Skeletal muscle tissue (tissue), 4 donors: ENCODE data around the gene TRRAP. TPM values are rescaled to one million over a fixed set of nuclear protein-coding genes. Genes with fewer than 3 reads are reported as not detected.

Experiments
- H3K27ac ChIP-seq: one replicate; pipeline ENCODE4 v1.7.0; 2013; ENCODE audit warnings: mild to moderate bottlenecking, low read depth, low read length, inconsistent platforms
- H3K27me3 ChIP-seq, 3 donors: one replicate each; pipeline ENCODE4 v1.7.0; 2013; ENCODE audit warnings: low read length in 3 of 3; ENCODE audit not compliant: control insufficient read depth in 3 of 3, insufficient read depth in 3 of 3
- H3K36me3 ChIP-seq, 3 donors: one replicate each; pipeline ENCODE4 v1.7.0; 2013; ENCODE audit warnings: low read length in 3 of 3; ENCODE audit not compliant: control insufficient read depth in 3 of 3, insufficient read depth in 3 of 3
- H3K4me1 ChIP-seq, 3 donors: one replicate each; pipeline ENCODE4 v1.7.0; 2013; ENCODE audit warnings: low read length in 3 of 3, mild to moderate bottlenecking in 3 of 3; ENCODE audit not compliant: control insufficient read depth in 3 of 3, insufficient read depth in 3 of 3
- H3K4me3 ChIP-seq, 3 donors: one replicate each; pipeline ENCODE4 v1.7.0; 2013; ENCODE audit warnings: low read length in 3 of 3
- H3K9ac ChIP-seq, 3 donors: one replicate each; pipeline ENCODE4 v1.7.0; 2013; ENCODE audit warnings: low read length in 3 of 3, mild to moderate bottlenecking in 3 of 3, moderate library complexity in 2 of 3, low read depth in 1 of 3
- H3K9me3 ChIP-seq, 3 donors: one replicate each; pipeline ENCODE4 v1.7.0; 2013; ENCODE audit warnings: low read length in 3 of 3; ENCODE audit not compliant: control insufficient read depth in 3 of 3
- total RNA-seq: library from RNA; depleted of rRNA; stranded (reverse); fragments of >200 nt; gene quantifications from one replicate; pipeline ENCODE4 v1.2.3, GENCODE V29; 2014
- donor health status: Osteomylitis.

Gene TRRAP
- total RNA-seq, 1 donor from 2014 or later, result 20.4 TPM

DNA sequence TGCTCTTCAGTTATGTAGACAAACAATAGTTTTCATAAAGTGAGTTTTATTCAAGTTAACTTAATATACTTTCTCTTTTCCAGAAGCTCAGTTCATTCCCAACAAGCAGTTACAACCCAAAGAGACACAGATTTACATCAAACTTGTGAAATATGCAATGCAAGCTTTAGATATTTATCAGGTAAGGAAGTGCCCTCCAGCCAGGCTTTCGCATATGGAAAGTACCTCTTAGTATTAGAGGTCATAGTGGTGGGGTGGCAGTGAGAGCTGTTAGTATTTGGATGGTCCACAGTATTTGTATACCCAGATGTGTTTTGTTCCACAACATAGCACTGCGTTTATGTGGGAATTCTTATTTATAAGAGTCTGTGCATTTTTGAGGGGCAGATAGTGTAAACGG is 32.1 kb downstream of the TRRAP start:
- H3K9ac ChIP-seq, result no peak overlapping the region

DNA sequence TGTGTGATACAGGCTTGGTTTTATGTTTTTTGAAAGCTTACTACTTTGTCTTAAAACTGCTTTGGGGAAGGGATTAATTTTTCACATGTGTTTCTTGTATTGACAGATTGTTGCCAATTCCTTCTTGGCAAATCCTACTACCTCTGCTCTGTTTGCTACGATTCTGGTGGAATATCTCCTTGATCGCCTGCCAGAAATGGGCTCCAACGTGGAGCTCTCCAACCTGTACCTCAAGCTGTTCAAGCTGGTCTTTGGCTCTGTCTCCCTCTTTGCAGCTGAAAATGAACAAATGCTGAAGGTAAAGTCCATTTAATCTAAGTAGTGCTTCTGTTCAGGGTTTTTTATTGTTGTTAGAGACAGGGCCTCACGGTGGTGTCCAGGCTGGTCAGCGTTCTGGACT is 33.6 kb downstream of the TRRAP start:
- Histone ChIP-seq H3K27me3 (no peaks in the 10 kb centered on the region), H3K4me1 (peaks cover 0 to 2% (median 0%) of the 10 kb centered on the region in 3 donors), H3K9ac (no peak overlapping the region), H3K4me3 (no peak overlapping the region), H3K36me3 (peaks cover 50 to 73% (median 64%) of the 10 kb centered on the region in 3 donors), H3K27ac (no peak overlapping the region), H3K9me3 (no peaks in the 10 kb centered on the region)

More for the DNA sequence above, 32.1 kb downstream of the TRRAP start:
- Histone ChIP-seq H3K27ac (no peak overlapping the region), H3K4me3 (no peak overlapping the region), H3K27me3 (no peaks in the 10 kb centered on the region), H3K4me1 (peaks cover 0 to 2% (median 0%) of the 10 kb centered on the region in 3 donors), H3K36me3 (peaks cover 44 to 67% (median 60%) of the 10 kb centered on the region in 3 donors), H3K9me3 (no peaks in the 10 kb centered on the region)

DNA sequence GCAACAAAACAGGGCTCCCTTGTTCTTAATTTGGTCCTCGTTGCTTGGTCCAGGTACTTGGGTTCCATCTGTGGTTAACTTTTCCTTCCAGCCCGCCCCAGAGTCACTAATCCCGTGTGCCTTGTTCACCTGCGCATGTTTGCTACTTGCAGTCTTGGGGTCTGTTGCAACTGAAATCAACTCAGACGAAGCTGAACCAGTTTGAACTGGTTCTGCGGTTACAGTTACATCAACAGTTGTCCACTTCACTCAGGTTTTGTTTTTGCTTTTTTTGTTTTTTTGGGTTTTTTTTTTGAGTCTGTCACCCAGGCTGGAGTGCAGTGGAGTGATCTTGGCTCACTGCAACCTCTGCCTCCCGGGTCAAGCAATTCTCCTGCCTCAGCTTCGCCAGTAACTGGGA is 34.7 kb downstream of the TRRAP start:
- H3K4me1 ChIP-seq, result peaks cover 0 to 2% (median 0%) of the 10 kb centered on the region in 3 donors
- H3K9me3 ChIP-seq, result no peaks in the 10 kb centered on the region
- no peak overlapping the region for H3K9ac ChIP-seq
- H3K27ac ChIP-seq, result no peak overlapping the region
- H3K36me3 ChIP-seq, result peaks cover 53 to 73% (median 68%) of the 10 kb centered on the region in 3 donors
- H3K4me3 ChIP-seq, result no peak overlapping the region
- H3K27me3 ChIP-seq, result no peaks in the 10 kb centered on the region

GRCh38 chr7:98913612-98914011 is 35.3 kb downstream of the TRRAP start:
- no peak overlapping the region for H3K27ac ChIP-seq
- peaks cover 0 to 2% (median 0%) of the 10 kb centered on the region in 3 donors for H3K4me1 ChIP-seq
- H3K27me3 ChIP-seq, result no peaks in the 10 kb centered on the region
- no peaks in the 10 kb centered on the region for H3K9me3 ChIP-seq
- no peak overlapping the region for H3K4me3 ChIP-seq
- H3K36me3 ChIP-seq, result peaks cover 51 to 71% (median 67%) of the 10 kb centered on the region in 3 donors
- no peak overlapping the region for H3K9ac ChIP-seq

DNA sequence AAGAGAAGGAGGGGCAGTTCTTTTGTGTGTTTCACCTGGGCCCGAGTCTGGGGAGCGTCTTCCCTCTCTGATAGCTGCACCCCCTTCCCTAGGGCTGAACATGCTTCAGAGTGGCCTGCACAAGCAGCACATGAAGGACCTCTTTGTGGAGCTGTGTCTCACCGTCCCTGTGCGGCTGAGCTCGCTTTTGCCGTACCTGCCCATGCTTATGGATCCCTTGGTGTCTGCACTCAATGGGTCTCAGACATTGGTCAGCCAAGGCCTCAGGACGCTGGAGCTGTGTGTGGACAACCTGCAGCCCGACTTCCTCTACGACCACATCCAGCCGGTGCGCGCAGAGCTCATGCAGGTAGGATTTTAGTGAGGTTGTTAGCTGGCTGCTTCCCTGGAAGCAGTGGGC is 39.0 kb downstream of the TRRAP start:
- no peaks in the 10 kb centered on the region for H3K9me3 ChIP-seq
- no peak overlapping the region for H3K9ac ChIP-seq
- peaks cover 0 to 2% (median 0%) of the 10 kb centered on the region in 3 donors for H3K4me1 ChIP-seq
- no peak overlapping the region for H3K4me3 ChIP-seq
- no peak overlapping the region for H3K27ac ChIP-seq
- peaks cover 56 to 73% (median 73%) of the 10 kb centered on the region in 3 donors for H3K36me3 ChIP-seq
- H3K27me3 ChIP-seq, result no peaks in the 10 kb centered on the region

DNA sequence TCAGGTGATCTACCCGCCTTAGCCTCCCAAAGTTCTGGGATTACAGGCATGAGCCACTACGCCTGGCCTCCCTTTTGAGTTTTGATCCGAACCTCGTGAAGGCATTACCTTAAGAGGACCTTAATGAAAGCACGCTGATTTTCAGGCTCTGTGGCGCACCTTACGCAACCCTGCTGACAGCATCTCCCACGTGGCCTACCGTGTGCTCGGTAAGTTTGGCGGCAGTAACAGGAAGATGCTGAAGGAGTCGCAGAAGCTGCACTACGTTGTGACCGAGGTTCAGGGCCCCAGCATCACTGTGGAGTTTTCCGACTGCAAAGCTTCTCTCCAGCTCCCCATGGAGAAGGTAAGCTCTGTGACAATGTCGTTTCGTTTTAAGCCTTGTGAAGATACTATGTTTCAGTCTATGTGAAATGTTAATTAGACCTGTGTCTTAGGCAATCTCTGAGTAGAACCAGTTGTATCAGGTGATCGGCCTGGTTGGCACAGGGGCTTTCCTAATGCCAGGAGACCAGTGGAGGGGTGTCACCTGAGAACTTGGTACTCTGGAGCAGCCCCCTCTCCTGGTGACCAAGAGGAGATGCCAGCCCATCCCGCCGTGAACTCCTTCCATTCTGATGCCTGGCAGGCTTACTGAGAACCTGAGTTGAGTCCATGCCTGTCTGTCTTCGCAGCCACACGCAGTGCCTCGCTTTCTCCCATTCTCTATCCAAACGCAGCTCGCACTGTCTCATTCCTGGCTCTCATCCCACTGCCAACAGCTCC is 43.5 kb downstream of the TRRAP start:
- no peaks in the 10 kb centered on the region for H3K27me3 ChIP-seq
- H3K9ac ChIP-seq, result no peak overlapping the region
- peaks cover 63 to 82% (median 73%) of the 10 kb centered on the region in 3 donors for H3K36me3 ChIP-seq
- H3K4me3 ChIP-seq, result no peak overlapping the region
- peaks cover 0 to 2% (median 0%) of the 10 kb centered on the region in 3 donors for H3K4me1 ChIP-seq
- no peaks in the 10 kb centered on the region for H3K9me3 ChIP-seq
- no peak overlapping the region for H3K27ac ChIP-seq

DNA sequence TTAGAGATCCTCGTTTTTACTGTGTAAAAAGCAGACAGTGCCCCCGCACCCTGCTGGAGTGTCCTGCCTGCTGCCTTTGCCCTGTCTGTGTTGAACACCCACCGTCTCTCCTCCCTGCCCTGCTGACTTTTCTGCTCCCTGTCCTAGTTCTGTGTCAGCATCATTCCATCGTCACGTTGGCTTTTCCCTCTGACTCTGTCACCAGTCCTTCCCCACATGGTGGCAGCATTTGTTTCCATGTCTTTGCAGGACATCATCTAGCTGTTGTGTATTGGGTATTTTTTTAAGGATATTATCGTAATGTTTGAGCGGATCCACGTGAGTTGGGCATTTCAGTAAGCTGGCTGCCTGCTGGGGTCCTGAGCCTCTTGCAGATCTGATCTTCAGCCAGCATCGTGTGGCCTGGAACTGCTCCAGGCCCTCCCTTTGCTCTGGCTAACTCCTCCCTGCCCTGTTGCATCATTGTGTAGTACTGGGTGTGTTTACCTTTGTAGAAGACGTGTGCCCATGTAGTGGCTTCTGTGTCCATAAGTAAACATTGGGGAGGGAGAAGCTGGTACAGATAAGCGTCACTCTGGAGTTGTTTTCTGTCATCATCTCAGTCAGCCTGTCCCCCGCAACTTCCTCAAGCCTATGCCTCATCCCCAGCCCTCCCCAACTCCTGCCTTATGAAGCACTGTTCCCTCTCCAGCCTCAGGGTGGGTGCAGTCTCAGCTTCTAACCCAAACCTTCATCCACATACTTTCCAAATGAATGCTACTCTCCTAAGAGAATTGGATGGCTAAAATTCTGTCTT is 44.3 kb downstream of the TRRAP start:
- Histone ChIP-seq H3K4me1 (peaks cover 0 to 2% (median 0%) of the 10 kb centered on the region in 3 donors), H3K27me3 (no peaks in the 10 kb centered on the region), H3K36me3 (peaks cover 65 to 82% (median 76%) of the 10 kb centered on the region in 3 donors), H3K27ac (no peak overlapping the region), H3K4me3 (no peak overlapping the region), H3K9me3 (no peaks in the 10 kb centered on the region), H3K9ac (peak overlapping the region in 1 of 3 donors; percentile 25)

- Histone ChIP-seq H3K36me3 (peaks cover 66 to 81% (median 78%) of the 10 kb centered on the region in 3 donors), H3K9me3 (no peaks in the 10 kb centered on the region), H3K4me1 (peaks cover 0 to 2% (median 0%) of the 10 kb centered on the region in 3 donors), H3K4me3 (no peak overlapping the region), H3K27ac (no peak overlapping the region), H3K27me3 (no peaks in the 10 kb centered on the region), H3K9ac (no peak overlapping the region)
These were observed 45.2 kb downstream of the TRRAP start for GRCh38 chr7:98923512-98923911.

GRCh38 chr7:98927125-98927524 is 48.8 kb downstream of the TRRAP start:
- Histone ChIP-seq H3K9ac (no peak overlapping the region), H3K4me1 (peaks cover 0 to 2% (median 0%) of the 10 kb centered on the region in 3 donors), H3K27ac (no peak overlapping the region), H3K4me3 (no peak overlapping the region), H3K27me3 (no peaks in the 10 kb centered on the region), H3K36me3 (peaks cover 60 to 76% (median 65%) of the 10 kb centered on the region in 3 donors), H3K9me3 (no peaks in the 10 kb centered on the region)

GRCh38 chr7:98930464-98930863 is 52.1 kb downstream of the TRRAP start:
- Histone ChIP-seq H3K4me3 (no peak overlapping the region), H3K9ac (no peak overlapping the region), H3K27ac (no peak overlapping the region), H3K36me3 (peaks cover 52 to 82% (median 72%) of the 10 kb centered on the region in 3 donors), H3K9me3 (no peaks in the 10 kb centered on the region), H3K27me3 (no peaks in the 10 kb centered on the region), H3K4me1 (no peaks in the 10 kb centered on the region)
